Measurements from ENCODE around the gene PIK3CD.

DNA sequence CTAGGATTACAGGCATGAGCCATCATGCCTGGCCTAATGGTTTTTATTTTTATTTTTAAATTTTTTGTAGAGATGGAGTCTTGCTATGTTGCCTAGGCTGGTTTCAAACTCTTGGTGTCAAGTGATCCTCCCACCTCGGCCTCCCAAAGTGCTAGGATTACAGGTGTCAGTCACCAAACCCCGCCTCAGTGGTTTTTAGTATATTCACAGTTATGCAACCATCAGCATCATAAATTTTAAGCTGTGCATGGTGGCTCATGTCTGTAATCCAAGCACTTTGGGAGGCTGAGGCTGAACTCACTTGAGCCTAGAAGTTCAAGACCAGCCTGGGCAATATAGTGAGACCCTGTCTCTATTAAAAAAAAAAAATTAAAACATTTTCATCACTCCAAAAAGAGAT is 28.6 kb downstream of the PIK3CD start:
- TF ChIP-seq EZH2phosphoT487 (IDR thresholded peaks at IDR 0.05; ENCODE audit: borderline replicate concordance, low read depth, low read length): no peak
- TF ChIP-seq, protein P1, sequence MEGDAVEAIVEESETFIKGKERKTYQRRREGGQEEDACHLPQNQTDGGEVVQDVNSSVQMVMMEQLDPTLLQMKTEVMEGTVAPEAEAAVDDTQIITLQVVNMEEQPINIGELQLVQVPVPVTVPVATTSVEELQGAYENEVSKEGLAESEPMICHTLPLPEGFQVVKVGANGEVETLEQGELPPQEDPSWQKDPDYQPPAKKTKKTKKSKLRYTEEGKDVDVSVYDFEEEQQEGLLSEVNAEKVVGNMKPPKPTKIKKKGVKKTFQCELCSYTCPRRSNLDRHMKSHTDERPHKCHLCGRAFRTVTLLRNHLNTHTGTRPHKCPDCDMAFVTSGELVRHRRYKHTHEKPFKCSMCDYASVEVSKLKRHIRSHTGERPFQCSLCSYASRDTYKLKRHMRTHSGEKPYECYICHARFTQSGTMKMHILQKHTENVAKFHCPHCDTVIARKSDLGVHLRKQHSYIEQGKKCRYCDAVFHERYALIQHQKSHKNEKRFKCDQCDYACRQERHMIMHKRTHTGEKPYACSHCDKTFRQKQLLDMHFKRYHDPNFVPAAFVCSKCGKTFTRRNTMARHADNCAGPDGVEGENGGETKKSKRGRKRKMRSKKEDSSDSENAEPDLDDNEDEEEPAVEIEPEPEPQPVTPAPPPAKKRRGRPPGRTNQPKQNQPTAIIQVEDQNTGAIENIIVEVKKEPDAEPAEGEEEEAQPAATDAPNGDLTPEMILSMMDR (conservative IDR thresholded peaks at IDR 0.05; ENCODE audit: low read length): no peak
